HepG2 (cell line): ENCODE results near the gene SAMD14. TPM values are rescaled to one million over a fixed set of nuclear protein-coding genes. Genes with fewer than 3 reads are reported as not detected.

Experiments used
- ARID2 ChIP-seq: sonication (generic); formaldehyde crosslinking; IDR thresholded peaks from 2 replicates; pipeline ENCODE4 v1.8.1; 2022; ENCODE audit warnings: mild to moderate bottlenecking, missing genetic modification reagents, borderline replicate concordance
- FOXO1 ChIP-seq: sonication (generic); formaldehyde crosslinking; IDR thresholded peaks from 2 replicates; pipeline ENCODE4 v1.4.0; 2020; ENCODE audit warnings: missing genetic modification reagents
- GATA4 ChIP-seq: sonication (generic); IDR thresholded peaks from 2 replicates; pipeline ENCODE4 v1.6.1; 2016; ENCODE audit warnings: antibody characterized with exemption, low read depth, borderline replicate concordance
- JDP2 ChIP-seq: sonication (generic); formaldehyde crosslinking; IDR thresholded peaks from 2 replicates; pipeline ENCODE4 v1.8.1; 2022; ENCODE audit warnings: missing genetic modification reagents, borderline replicate concordance
- JUN ChIP-seq: sonication (generic); formaldehyde crosslinking; IDR thresholded peaks from 2 replicates; pipeline ENCODE4 v1.4.0; 2020; ENCODE audit warnings: mild to moderate bottlenecking, missing genetic modification reagents
- KLF11 ChIP-seq: IDR thresholded peaks from 2 replicates; pipeline ENCODE4 v1.6.1; 2016; ENCODE audit warnings: missing compliant biosample characterization
- MEIS2 ChIP-seq: sonication (generic); formaldehyde crosslinking; IDR thresholded peaks from 2 replicates; pipeline ENCODE4 v1.9.0; 2021; ENCODE audit warnings: mild to moderate bottlenecking, missing genetic modification reagents
- MXD3 ChIP-seq: IDR thresholded peaks from 2 replicates; pipeline ENCODE4 v1.6.1; 2016; ENCODE audit warnings: mild to moderate bottlenecking, missing biosample characterization, missing genetic modification reagents
- POLR2A ChIP-seq, 2 experiments: IDR thresholded peaks; 2 replicates each; pipeline ENCODE4 v1.6.1; 2011; ENCODE audit warnings: low read depth in 2 of 2, low read length in 2 of 2, mild to moderate bottlenecking in 1 of 2, moderate library complexity in 1 of 2; ENCODE audit not compliant: insufficient read depth in 1 of 2
- PRDM10 ChIP-seq: sonication (generic); formaldehyde crosslinking; IDR thresholded peaks from 2 replicates; pipeline ENCODE4 v1.4.0; 2020; ENCODE audit warnings: low read depth, missing genetic modification reagents
- SCMH1 ChIP-seq: sonication (generic); formaldehyde crosslinking; IDR thresholded peaks from 2 replicates; pipeline ENCODE4 v1.9.0; 2021; ENCODE audit warnings: missing genetic modification reagents, mild to moderate bottlenecking, borderline replicate concordance
- SOX5 ChIP-seq: IDR thresholded peaks from 2 replicates; pipeline ENCODE4 v1.6.1; 2016; ENCODE audit warnings: borderline replicate concordance
- SP4 ChIP-seq: sonication (generic); formaldehyde crosslinking; IDR thresholded peaks from 2 replicates; pipeline ENCODE4 v1.8.1; 2023; ENCODE audit warnings: mild to moderate bottlenecking, missing genetic modification reagents
- TBL1XR1 ChIP-seq: fragments of 150-350 bp; IDR thresholded peaks from 2 replicates; pipeline ENCODE4 v1.6.1; 2014; ENCODE audit warnings: borderline replicate concordance, low read length; ENCODE audit not compliant: partially characterized antibody
- ZBTB21 ChIP-seq: sonication (generic); formaldehyde crosslinking; IDR thresholded peaks from 2 replicates; pipeline ENCODE4 v1.4.0; 2020; ENCODE audit warnings: missing genetic modification reagents
- ZNF33A ChIP-seq: sonication (generic); formaldehyde crosslinking; IDR thresholded peaks from 2 replicates; pipeline ENCODE4 v1.5.1; 2020; ENCODE audit warnings: missing genetic modification reagents, mild to moderate bottlenecking, moderate library complexity, borderline replicate concordance
- ZNF382 ChIP-seq: sonication (generic); formaldehyde crosslinking; IDR thresholded peaks from 2 replicates; pipeline ENCODE4 v1.5.0; 2020; ENCODE audit warnings: missing genetic modification reagents, mild to moderate bottlenecking, borderline replicate concordance
- ZNF451 ChIP-seq: sonication (generic); formaldehyde crosslinking; IDR thresholded peaks from 2 replicates; pipeline ENCODE4 v1.5.0; 2020; ENCODE audit warnings: mild to moderate bottlenecking, missing genetic modification reagents
- ZNF569 ChIP-seq: sonication (generic); formaldehyde crosslinking; IDR thresholded peaks from 2 replicates; pipeline ENCODE4 v1.5.0; 2020; ENCODE audit warnings: mild to moderate bottlenecking, missing genetic modification reagents, moderate library complexity, borderline replicate concordance
- ZNF691 ChIP-seq: sonication (generic); formaldehyde crosslinking; IDR thresholded peaks from 2 replicates; pipeline ENCODE4 v1.4.0; 2020; ENCODE audit warnings: missing genetic modification reagents, low read depth, mild to moderate bottlenecking, borderline replicate concordance
- polyA plus RNA-seq, 8 experiments: library from polyadenylated mRNA; depleted of rRNA in 3 of 8; stranded (reverse) in 7 of 8; unstranded in 1 of 8; fragments of >200 nt; fragmentation: Illumina TruSeq in 4 of 8; extraction: Trizol in 4 of 8; gene quantifications; 2 replicates each; pipeline versions ENCODE4 v1.2.1 to v1.2.3, GENCODE V29; 2011 to 2016; ENCODE audit warnings: low read depth in 4 of 8, missing spikeins in 1 of 8, mixed read lengths in 1 of 8; ENCODE audit not compliant: insufficient read depth in 1 of 8
- total RNA-seq, 5 experiments: library from RNA; depleted of rRNA; stranded (reverse); fragments of >200 nt; fragmentation: Illumina TruSeq; extraction: Trizol; gene quantifications; 2 replicates each; pipeline ENCODE4 v1.2.3, GENCODE V29; 2016; ENCODE audit warnings: low read depth in 1 of 5
- TF ChIP-seq, protein P1 (sequence below): sonication (generic); formaldehyde crosslinking; IDR thresholded peaks from 2 replicates; pipeline ENCODE4 v1.4.0; 2020; ENCODE audit warnings: missing genetic modification reagents, borderline replicate concordance

The SAMD14 gene
- total and polyA plus RNA-seq, 2 of the 13 experiments (the other 11 are each of a cell fraction or from before 2014, with no cell fraction given), result 0.07 to 0.22 TPM

DNA sequence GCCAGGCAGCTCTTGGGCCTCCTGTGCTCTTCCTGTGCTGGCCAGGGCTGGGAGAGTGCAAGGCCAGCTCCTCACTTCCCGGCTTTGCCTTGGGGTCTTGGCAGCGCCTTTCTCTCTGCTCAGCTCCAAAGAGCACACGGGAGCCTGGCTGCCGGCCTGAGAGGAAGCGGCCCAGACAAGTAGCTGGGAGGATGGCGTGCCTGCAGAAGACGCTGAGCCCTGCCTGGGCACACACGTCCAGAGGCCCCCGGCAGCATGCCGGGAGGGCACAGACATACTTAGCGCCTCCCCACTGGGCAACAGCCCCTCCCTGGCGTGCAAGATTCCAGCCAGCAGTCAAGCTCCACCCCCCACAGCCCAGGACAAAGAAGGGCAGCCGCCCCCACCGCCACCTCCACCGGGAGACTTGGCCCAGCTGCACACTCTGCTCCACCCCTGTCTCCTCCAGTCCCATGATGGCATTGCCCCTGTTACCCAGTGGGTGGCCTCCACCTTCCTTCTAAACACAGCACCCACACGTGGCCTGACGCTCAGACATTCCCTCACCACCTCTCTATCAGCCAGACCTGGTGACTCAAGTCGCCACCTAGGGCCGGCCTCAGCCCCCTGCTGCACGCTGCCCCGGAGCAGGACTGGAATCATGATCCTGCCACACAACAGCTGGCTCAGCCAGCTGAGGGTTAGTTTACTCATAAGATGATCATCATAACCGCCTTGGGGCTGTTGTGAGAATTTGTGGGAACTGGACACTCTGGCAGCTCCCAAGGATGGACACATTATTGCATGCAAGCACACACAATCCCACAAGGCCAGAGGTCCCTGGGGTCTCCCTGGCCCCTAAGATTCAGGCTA, 48.2 kb upstream of the SAMD14 start (continued):
- TF ChIP-seq FOXO1 (CRISPR knock-in tag) (no peak), JUN (CRISPR knock-in tag) (0 out of 2 replicates have a peak, but pooled peaks have one; percentile 17), ZNF451 (CRISPR knock-in tag) (0 out of 2 replicates have a peak, but pooled peaks have one; percentile 73), ZNF691 (peak; percentile 19; the same call in 1 of the 2 replicates), JDP2 (no peak), SCMH1 (CRISPR knock-in tag) (no peak), KLF11 (CRISPR knock-in tag) (0 out of 2 replicates have a peak, but pooled peaks have one; percentile 43), SOX5 (CRISPR knock-in tag) (no peak), GATA4 (no peak), PRDM10 (CRISPR knock-in tag) (no peak), ZNF382 (CRISPR knock-in tag) (no peak), MEIS2 (CRISPR knock-in tag) (no peak), ARID2 (CRISPR knock-in tag) (peak; percentile 92; the same call in 1 of the 2 replicates), ZNF569 (CRISPR knock-in tag) (no peak), MXD3 (peak; percentile 56; the same call in 1 of the 2 replicates), ZNF33A (no peak), POLR2A (IDR thresholded peaks at IDR 0.05; ENCODE audit: insufficient read depth in 1 of 2, low read depth in 2 of 2, low read length in 2 of 2) (peak in 1 of 2 experiments; percentile 44; a peak in 3 of 4 replicates), SP4 (CRISPR knock-in tag) (no peak), TBL1XR1 (no peak), ZBTB21 (CRISPR knock-in tag) (no peak)
- TF ChIP-seq, protein P1, sequence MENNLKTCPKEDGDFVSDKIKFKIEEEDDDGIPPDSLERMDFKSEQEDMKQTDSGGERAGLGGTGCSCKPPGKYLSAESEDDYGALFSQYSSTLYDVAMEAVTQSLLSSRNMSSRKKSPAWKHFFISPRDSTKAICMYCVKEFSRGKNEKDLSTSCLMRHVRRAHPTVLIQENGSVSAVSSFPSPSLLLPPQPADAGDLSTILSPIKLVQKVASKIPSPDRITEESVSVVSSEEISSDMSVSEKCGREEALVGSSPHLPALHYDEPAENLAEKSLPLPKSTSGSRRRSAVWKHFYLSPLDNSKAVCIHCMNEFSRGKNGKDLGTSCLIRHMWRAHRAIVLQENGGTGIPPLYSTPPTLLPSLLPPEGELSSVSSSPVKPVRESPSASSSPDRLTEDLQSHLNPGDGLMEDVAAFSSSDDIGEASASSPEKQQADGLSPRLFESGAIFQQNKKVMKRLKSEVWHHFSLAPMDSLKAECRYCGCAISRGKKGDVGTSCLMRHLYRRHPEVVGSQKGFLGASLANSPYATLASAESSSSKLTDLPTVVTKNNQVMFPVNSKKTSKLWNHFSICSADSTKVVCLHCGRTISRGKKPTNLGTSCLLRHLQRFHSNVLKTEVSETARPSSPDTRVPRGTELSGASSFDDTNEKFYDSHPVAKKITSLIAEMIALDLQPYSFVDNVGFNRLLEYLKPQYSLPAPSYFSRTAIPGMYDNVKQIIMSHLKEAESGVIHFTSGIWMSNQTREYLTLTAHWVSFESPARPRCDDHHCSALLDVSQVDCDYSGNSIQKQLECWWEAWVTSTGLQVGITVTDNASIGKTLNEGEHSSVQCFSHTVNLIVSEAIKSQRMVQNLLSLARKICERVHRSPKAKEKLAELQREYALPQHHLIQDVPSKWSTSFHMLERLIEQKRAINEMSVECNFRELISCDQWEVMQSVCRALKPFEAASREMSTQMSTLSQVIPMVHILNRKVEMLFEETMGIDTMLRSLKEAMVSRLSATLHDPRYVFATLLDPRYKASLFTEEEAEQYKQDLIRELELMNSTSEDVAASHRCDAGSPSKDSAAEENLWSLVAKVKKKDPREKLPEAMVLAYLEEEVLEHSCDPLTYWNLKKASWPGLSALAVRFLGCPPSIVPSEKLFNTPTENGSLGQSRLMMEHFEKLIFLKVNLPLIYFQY (CRISPR knock-in tag), result no peak; the same call in 1 of the 2 replicates
